ENCODE results near the gene TCN1.

DNA sequence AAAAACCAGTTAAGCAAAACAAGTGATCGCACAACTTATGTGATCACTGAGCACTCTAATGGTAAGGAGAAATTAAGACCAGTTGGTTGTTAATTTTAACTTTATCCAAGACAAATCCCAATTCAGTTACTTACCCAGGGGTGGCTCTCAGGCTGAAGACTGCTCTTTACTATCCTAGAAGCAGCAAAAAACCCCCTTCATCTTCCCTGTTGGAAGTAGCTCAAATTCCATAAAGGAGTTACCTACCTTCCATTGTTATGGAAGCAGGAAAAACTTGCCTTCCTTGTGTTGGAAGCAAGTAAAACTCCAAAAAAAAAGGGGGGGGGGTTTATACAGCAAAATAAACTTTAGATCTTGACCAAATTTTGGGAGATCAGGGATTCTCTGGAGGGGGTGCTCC is 50.5 kb downstream of the TCN1 start:
- TF ChIP-seq, protein P1, sequence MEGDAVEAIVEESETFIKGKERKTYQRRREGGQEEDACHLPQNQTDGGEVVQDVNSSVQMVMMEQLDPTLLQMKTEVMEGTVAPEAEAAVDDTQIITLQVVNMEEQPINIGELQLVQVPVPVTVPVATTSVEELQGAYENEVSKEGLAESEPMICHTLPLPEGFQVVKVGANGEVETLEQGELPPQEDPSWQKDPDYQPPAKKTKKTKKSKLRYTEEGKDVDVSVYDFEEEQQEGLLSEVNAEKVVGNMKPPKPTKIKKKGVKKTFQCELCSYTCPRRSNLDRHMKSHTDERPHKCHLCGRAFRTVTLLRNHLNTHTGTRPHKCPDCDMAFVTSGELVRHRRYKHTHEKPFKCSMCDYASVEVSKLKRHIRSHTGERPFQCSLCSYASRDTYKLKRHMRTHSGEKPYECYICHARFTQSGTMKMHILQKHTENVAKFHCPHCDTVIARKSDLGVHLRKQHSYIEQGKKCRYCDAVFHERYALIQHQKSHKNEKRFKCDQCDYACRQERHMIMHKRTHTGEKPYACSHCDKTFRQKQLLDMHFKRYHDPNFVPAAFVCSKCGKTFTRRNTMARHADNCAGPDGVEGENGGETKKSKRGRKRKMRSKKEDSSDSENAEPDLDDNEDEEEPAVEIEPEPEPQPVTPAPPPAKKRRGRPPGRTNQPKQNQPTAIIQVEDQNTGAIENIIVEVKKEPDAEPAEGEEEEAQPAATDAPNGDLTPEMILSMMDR (IDR thresholded peaks at IDR 0.05 in 4 of 5, conservative IDR thresholded peaks at IDR 0.05 in 1 of 5): no peak
- TF ChIP-seq POLR2A (IDR thresholded peaks at IDR 0.05): no peak
